HG02884 (cell line): ENCODE measurements around the gene GAS7.
A peak's percentile ranks its signal among the peaks of the same experiment; 100 is the strongest.

ENCODE experiments used
- ATAC-seq: cut with Tn5 transposase; IDR thresholded peaks from one replicate; pipeline ENCODE4 v1.9.1; 2021; ENCODE audit warnings: mild to moderate bottlenecking, moderate library complexity; ENCODE audit not compliant: unreplicated experiment

Gene GAS7

GRCh38 chr17:10172778-10173177 lies 25.6 kb downstream of the GAS7 start:
- no peak for ATAC-seq

- no peak for ATAC-seq
These were observed 26.1 kb downstream of the GAS7 start for GRCh38 chr17:10172241-10172741.

- ATAC-seq = no peak
These were observed 26.8 kb downstream of the GAS7 start for GRCh38 chr17:10171581-10171981.

DNA sequence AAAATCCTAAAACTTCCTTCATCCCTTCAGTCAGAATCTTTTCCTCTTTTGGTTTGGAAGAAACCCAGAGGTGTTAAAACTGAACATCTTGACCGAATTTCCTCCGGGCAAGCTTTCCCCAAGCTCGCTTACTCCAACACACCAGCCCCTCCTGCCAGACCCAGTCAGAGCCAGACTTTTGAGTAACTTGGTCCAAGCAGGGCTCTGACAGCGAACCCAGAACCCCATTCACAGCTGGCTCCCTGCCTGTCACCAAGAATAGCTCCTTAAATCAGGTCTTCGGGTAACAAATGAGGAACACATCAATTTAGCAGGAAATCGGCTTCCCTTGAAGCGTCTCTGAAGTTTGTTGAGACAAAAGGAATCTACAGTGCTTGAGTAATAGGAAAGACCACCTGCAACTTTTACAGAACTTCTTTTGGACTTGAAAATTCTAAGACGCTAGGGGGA lies 27.3 kb downstream of the GAS7 start:
- no peak for ATAC-seq

DNA sequence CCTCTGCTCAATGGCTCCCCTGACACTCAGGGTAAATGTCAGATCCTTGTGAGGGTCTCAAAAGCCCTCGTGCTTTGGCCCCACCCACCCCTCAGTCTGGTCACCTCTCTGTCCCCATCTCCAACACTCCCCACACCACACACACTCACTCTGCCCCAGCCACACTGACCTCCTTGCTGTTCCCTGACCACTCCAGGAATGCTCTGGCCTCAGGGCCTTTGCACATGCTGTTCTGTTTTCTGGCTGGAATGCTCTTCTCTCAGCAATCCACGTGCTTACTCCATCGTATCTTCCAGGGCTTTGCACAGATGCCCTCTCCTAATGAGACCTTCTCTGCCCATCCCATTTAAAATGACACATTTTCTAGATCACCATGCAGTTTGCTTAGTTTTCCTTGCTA lies 28.2 kb downstream of the GAS7 start:
- no peak for ATAC-seq

- no peak for ATAC-seq
These were observed 29.1 kb downstream of the GAS7 start for GRCh38 chr17:10169290-10169689.

DNA sequence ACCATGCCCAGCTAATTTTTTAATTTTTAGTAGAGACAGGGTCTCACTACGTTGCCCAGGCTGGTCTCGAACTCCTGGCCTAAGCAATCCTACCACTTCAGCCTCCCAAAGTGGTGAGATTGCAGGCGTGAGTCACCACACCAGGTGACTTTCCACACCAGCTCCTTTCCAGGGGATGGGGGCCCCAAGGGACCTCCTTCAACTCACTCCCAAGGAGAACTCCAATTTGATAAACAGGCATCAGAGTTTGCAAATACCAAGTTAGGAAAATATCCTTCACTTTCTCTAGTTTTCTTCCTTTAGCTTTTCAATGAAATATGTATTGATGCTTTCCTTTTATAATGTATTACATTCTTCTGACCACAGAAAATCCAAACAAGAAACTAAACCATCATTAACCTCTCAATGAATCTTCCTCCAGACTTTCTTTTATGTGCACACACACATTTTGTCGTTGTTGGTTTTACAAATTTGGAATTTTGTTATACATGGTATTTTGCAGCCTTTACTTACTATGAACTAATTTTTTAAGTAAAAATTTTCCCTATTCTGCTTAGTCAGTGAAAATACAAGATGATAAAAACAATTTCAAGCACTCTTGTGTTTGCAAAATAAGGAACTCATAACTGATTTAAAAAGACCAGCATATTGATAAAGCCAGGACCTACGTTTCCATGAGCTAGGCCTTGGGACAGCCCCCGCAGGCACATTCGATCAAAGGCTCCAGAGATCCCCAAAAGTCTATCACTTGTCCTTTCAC lies 32.0 kb downstream of the GAS7 start:
- no peak for ATAC-seq

- ATAC-seq = peak; percentile 48
These were observed 36.3 kb downstream of the GAS7 start for GRCh38 chr17:10162096-10162495.

- ATAC-seq = no peak
These were observed 37.0 kb downstream of the GAS7 start for GRCh38 chr17:10161386-10161785.

DNA sequence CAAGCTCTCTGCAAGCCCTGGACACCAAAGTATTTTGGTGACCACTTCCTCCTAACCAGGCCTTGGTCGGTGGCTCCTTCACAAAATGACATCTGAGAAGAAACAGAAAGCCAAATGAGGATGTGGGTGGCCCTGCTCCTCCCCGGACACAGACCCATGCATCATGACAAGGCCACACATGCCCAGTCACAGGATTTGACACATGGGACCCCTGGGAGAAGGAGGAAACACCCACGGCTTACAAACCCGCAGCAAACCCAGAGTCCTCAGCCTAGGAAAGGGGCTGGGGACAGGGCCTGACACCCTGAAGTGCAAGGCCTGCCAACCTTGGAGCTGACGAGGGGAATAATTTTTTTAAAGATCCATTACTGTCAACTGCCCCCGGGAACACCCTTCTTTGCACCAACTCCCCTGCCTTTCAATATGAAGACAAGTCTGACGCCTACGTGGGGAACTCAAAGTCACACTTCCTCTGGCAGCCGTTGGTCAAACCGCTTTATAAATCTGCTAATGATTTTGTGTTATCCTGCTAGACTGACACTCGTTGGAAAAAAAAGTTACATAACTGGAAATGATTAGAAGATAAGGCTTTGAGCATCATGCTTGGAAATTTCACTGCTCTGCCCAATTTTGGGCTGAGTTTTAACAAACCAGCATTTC lies 41.3 kb downstream of the GAS7 start:
- ATAC-seq = peak; percentile 60

DNA sequence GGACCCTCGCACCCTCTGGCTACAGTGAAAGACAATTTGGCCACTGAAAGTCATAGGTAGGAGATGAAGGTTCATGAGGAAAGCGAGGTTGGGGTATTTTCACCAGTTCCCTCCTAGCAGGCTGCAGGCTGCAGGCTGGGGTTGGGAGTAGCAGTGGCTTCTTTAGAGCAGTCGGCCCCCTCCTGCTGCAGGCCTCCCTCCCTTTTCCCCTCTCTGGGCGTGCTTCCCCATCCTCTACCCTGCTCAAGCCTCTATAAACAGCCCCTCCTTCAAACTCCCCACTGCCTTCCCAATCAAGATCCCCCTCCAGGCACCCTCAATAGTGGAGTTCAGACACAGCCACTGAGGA lies 41.8 kb downstream of the GAS7 start:
- peak; percentile 14 for ATAC-seq

GRCh38 chr17:10156077-10156435 lies 42.4 kb downstream of the GAS7 start:
- ATAC-seq = no peak

- ATAC-seq = no peak
These were observed 42.9 kb downstream of the GAS7 start for GRCh38 chr17:10155371-10156076.

- ATAC-seq = peak; percentile 42
These were observed 46.5 kb downstream of the GAS7 start for GRCh38 chr17:10151667-10152496.

GRCh38 chr17:10149573-10150399 lies 48.6 kb downstream of the GAS7 start:
- no peak for ATAC-seq

DNA sequence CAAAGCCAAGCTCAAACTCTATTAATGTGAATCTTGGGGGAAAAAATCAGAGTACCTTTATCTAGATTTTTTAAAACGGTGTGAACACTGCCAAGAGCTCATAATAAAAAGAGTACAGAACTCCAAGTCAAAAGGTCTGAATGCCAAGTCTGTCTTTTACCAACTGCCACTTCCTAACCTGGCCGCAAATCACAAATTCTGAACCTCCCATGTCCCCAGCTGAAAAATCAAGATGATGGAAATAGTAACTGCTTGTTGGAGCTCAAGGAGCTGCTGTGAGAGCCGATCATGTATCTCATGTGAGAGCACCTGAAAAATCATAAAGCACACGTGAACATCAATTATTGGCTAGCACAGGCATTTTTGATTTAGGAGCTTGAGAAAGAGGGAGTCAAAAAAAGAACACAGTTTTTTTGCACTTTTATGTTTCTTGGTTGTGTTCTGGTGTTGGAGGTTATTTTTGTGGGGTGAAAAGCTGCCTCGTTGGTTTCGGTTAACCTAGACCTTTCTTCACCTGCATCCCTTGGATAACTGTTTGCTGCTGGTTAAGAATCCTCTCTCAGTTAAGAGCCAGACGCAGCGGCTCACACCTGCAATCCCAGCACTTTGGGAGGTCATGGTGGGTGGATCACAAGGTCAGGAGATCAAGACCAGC lies 50.5 kb downstream of the GAS7 start:
- ATAC-seq = no peak

DNA sequence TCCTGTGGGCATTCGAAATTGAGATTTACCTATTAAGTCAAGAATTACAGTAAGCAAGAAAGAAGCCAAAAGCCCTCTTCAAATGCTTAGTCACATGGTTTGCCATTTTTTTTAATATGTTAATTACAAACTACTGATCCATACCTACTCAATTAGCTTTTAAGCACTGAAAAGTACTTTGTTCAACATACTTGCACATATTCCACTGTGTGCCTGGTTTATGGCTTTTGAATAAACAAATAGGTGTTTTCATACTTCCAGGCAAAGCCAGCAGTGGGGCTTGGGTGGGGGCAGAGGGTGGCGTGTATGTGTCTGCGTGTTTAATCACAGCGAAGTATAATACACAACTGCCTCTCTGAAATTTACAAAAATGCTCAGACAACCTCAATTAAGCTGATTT lies 51.4 kb downstream of the GAS7 start:
- ATAC-seq = no peak

DNA sequence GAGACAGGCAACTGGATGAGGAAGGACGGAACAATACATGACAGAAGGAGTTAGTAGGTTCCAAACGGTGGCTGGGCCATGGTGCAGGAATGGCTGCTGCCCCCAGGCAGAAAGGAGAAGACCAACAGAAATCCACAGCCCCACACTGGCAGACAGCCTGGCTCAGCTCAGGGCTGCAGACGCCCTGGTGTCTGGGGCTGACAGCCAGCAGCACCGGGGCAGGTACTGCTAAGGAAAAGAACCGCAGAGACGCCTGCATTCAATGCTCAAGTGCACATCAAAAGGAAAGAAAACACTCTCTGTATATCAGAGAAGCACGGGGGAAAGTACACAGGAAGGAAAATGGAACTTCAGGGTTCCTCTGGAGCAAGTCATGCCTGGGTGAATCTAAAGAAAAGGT lies 53.4 kb downstream of the GAS7 start:
- ATAC-seq = no peak

GRCh38 chr17:10144456-10144855 lies 54.0 kb downstream of the GAS7 start:
- no peak for ATAC-seq

DNA sequence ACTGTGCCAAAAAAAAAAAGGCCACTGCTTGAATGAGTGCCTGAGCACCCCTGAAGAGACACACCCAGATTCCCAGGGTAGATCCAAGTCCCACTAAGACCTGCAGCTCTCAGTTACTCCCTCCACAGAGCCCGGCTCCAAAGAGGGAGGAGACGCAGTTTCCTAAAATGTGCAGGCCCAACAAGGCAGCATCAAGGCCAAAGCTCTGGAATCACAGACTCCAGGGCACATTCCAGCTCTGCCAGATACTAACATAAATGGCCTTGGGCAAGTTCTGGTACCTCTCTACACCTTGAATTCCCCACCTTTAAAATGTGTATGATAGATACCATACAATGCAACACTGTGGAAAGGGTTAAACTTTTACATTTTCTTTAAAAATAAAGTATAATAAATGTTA lies 57.0 kb downstream of the GAS7 start:
- ATAC-seq = no peak
